ENCODE results near the gene HSPD1.

DNA sequence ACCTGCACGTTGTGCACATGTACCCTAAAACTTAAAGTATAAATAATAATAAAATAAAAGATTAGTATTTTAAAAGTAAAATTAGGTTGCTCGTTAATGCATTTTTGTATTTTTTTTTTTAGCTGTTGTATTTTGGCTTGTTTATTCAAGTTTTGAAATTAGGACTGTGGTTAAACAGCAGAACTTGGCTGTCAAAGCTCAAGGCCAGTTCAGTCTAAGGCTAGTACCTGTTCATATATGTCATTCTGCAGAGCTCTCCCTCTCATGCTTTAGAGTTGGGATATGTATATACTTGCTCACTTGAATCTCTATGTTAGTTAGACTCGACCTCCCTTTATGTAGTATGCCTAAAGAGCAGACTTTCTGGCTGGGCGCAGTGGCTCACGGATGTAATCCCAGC lies 48.9 kb upstream of the HSPD1 start:
- TF ChIP-seq SNRNP70 (IDR thresholded peaks at IDR 0.05; ENCODE audit: low read depth, low read length) (no peak), NR2F1 (CRISPR knock-in tag; IDR thresholded peaks at IDR 0.05) (no peak), EZH2 (conservative IDR thresholded peaks at IDR 0.05; ENCODE audit: low read depth, low read length) (no peak), ZNF549 (CRISPR knock-in tag; IDR thresholded peaks at IDR 0.05) (no peak), MAZ (IDR thresholded peaks at IDR 0.05; ENCODE audit: borderline replicate concordance, low read depth, low read length) (no peak), MAZ (CRISPR knock-in tag; IDR thresholded peaks at IDR 0.05; ENCODE audit: low read depth) (no peak), SYNCRIP (IDR thresholded peaks at IDR 0.05; ENCODE audit: insufficient read depth, low read depth, low read length) (no peak), POLR2A (IDR thresholded peaks at IDR 0.05; ENCODE audit: insufficient read depth in 1 of 2, low read depth in 2 of 2, low read length in 2 of 2) (no peak), EP300 (IDR thresholded peaks at IDR 0.05; ENCODE audit: low read depth in 2 of 2, low read length in 2 of 2) (no peak), EP300 (CRISPR knock-in tag; IDR thresholded peaks at IDR 0.05; ENCODE audit: borderline replicate concordance) (no peak), MAFF (IDR thresholded peaks at IDR 0.05; ENCODE audit: low read depth, low read length) (no peak)
- TF ChIP-seq, protein P1, sequence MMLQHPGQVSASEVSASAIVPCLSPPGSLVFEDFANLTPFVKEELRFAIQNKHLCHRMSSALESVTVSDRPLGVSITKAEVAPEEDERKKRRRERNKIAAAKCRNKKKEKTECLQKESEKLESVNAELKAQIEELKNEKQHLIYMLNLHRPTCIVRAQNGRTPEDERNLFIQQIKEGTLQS (CRISPR knock-in tag; IDR thresholded peaks at IDR 0.05) = no peak
- TF ChIP-seq, protein P2, sequence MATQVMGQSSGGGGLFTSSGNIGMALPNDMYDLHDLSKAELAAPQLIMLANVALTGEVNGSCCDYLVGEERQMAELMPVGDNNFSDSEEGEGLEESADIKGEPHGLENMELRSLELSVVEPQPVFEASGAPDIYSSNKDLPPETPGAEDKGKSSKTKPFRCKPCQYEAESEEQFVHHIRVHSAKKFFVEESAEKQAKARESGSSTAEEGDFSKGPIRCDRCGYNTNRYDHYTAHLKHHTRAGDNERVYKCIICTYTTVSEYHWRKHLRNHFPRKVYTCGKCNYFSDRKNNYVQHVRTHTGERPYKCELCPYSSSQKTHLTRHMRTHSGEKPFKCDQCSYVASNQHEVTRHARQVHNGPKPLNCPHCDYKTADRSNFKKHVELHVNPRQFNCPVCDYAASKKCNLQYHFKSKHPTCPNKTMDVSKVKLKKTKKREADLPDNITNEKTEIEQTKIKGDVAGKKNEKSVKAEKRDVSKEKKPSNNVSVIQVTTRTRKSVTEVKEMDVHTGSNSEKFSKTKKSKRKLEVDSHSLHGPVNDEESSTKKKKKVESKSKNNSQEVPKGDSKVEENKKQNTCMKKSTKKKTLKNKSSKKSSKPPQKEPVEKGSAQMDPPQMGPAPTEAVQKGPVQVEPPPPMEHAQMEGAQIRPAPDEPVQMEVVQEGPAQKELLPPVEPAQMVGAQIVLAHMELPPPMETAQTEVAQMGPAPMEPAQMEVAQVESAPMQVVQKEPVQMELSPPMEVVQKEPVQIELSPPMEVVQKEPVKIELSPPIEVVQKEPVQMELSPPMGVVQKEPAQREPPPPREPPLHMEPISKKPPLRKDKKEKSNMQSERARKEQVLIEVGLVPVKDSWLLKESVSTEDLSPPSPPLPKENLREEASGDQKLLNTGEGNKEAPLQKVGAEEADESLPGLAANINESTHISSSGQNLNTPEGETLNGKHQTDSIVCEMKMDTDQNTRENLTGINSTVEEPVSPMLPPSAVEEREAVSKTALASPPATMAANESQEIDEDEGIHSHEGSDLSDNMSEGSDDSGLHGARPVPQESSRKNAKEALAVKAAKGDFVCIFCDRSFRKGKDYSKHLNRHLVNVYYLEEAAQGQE (IDR thresholded peaks at IDR 0.05; ENCODE audit: borderline replicate concordance in 1 of 2, low read depth in 1 of 2, low read length in 2 of 2) = no peak
- TF ChIP-seq, protein P3, sequence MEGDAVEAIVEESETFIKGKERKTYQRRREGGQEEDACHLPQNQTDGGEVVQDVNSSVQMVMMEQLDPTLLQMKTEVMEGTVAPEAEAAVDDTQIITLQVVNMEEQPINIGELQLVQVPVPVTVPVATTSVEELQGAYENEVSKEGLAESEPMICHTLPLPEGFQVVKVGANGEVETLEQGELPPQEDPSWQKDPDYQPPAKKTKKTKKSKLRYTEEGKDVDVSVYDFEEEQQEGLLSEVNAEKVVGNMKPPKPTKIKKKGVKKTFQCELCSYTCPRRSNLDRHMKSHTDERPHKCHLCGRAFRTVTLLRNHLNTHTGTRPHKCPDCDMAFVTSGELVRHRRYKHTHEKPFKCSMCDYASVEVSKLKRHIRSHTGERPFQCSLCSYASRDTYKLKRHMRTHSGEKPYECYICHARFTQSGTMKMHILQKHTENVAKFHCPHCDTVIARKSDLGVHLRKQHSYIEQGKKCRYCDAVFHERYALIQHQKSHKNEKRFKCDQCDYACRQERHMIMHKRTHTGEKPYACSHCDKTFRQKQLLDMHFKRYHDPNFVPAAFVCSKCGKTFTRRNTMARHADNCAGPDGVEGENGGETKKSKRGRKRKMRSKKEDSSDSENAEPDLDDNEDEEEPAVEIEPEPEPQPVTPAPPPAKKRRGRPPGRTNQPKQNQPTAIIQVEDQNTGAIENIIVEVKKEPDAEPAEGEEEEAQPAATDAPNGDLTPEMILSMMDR (CRISPR knock-in tag; IDR thresholded peaks at IDR 0.05) = no peak
